AG04449 (cell line): ENCODE results near the gene FAM171A1.

Experiments used
- CTCF ChIA-PET: fragments of 350-600 bp; formaldehyde crosslinking; extraction: SDS; loops from one replicate; lab custom pipeline; 2021; ENCODE audit warnings: antibody characterized with exemption; lab: Yijun Ruan, JAX
- POLR2A ChIA-PET: fragments of 400-600, 350-600 bp; formaldehyde crosslinking; extraction: SDS; loops from one replicate; lab custom pipeline; 2020; ENCODE audit warnings: antibody characterized with exemption, inconsistent platforms; lab: Yijun Ruan, JAX
- DNase-seq: peaks from one replicate; pipeline ENCODE4 v3.0.0-alpha.2; 2010; ENCODE audit warnings: low read depth, low spot score
- H3K4me3 ChIP-seq: 2 replicates; pipeline ENCODE4 v1.5.1; 2011; ENCODE audit warnings: low read depth, mild to moderate bottlenecking, control low read depth, low read length
- CTCF ChIP-seq: IDR thresholded peaks from one replicate; pipeline ENCODE4 v1.5.1; 2011; ENCODE audit warnings: mild to moderate bottlenecking, moderate library complexity, low read length, control low read depth, inconsistent platforms; ENCODE audit not compliant: insufficient read depth; ENCODE audit errors: missing control alignments

The FAM171A1 gene

GRCh38 chr10:15329437-15329836 is 41.7 kb downstream of the FAM171A1 start:
- no peak for DNase-seq
- ChIA-PET CTCF (interaction anchor here (1.3 kb wide), 1 partner anchor 9 kb away, joined by 8 read pairs; no protein-coding TSS in a partner anchor), POLR2A (no interaction called here)
- no peak for TF ChIP-seq CTCF
- no peak overlapping the region for H3K4me3 ChIP-seq

GRCh38 chr10:15325944-15326284 is 45.2 kb downstream of the FAM171A1 start:
- TF ChIP-seq CTCF = no peak
- DNase-seq = no peak
- CTCF ChIA-PET = interaction anchor here (1.4 kb wide), 1 partner anchor 13 kb away, joined by 4 read pairs; no protein-coding TSS in a partner anchor
- no peak overlapping the region for H3K4me3 ChIP-seq
- POLR2A ChIA-PET = no interaction called here

- no peak for DNase-seq
- no peak for TF ChIP-seq CTCF
- no peak overlapping the region for H3K4me3 ChIP-seq
- POLR2A ChIA-PET = no interaction called here
- CTCF ChIA-PET = interaction anchor here (1.4 kb wide), 1 partner anchor 13 kb away, joined by 4 read pairs; no protein-coding TSS in a partner anchor
Measured at GRCh38 chr10:15325243-15325943, 45.7 kb downstream of the FAM171A1 start.

GRCh38 chr10:15324611-15325010 is 46.5 kb downstream of the FAM171A1 start:
- TF ChIP-seq CTCF = no peak
- ChIA-PET CTCF (interaction anchor here (1.4 kb wide), 1 partner anchor 14 kb away, joined by 4 read pairs; no protein-coding TSS in a partner anchor), POLR2A (no interaction called here)
- no peak overlapping the region for H3K4me3 ChIP-seq
- no peak for DNase-seq

- CTCF ChIA-PET = no interaction called here
- DNase-seq = no peak
- POLR2A ChIA-PET = no interaction called here
- no peak overlapping the region for H3K4me3 ChIP-seq
- no peak for TF ChIP-seq CTCF
Measured at GRCh38 chr10:15324113-15324512, 47.0 kb downstream of the FAM171A1 start.

GRCh38 chr10:15322356-15322755 is 48.7 kb downstream of the FAM171A1 start:
- POLR2A ChIA-PET = no interaction called here
- H3K4me3 ChIP-seq = no peak overlapping the region
- TF ChIP-seq CTCF = no peak
- CTCF ChIA-PET = no interaction called here
- DNase-seq = no peak
